AG09309 (cell line): ENCODE data around the gene CFAP54.
A peak's percentile ranks its signal among the peaks of the same experiment; 100 is the strongest.

Experiments used
- DNase-seq: peaks from one replicate; pipeline ENCODE4 v3.0.0-alpha.2; 2010; ENCODE audit warnings: low read depth
- H3K4me3 ChIP-seq: 2 replicates; pipeline ENCODE4 v1.5.1; 2011; ENCODE audit warnings: mild to moderate bottlenecking, low read depth, low read length, moderate library complexity; ENCODE audit not compliant: control insufficient read depth
- CTCF ChIP-seq: IDR thresholded peaks from 2 replicates; pipeline ENCODE4 v1.5.1; 2011; ENCODE audit warnings: mild to moderate bottlenecking, low read depth, low read length, inconsistent platforms; ENCODE audit not compliant: insufficient read depth, control insufficient read depth; ENCODE audit errors: missing control alignments

CFAP54 gene

GRCh38 chr12:96897421-96897820, 408.0 kb downstream of the CFAP54 start:
- H3K4me3 ChIP-seq, result no peak overlapping the region
- no peak for DNase-seq
- no peak for TF ChIP-seq CTCF

- no peak for DNase-seq
- H3K4me3 ChIP-seq, result no peak overlapping the region
- no peak for TF ChIP-seq CTCF
Measured at GRCh38 chr12:96901175-96901574, 411.8 kb downstream of the CFAP54 start.

- H3K4me3 ChIP-seq, result no peak overlapping the region
- DNase-seq, result no peak
- no peak for TF ChIP-seq CTCF
Measured at GRCh38 chr12:96902076-96902475, 412.7 kb downstream of the CFAP54 start.

- DNase-seq, result no peak
- H3K4me3 ChIP-seq, result peak overlapping the region; percentile 71
- TF ChIP-seq CTCF, result no peak
Measured at GRCh38 chr12:96906498-96906848, 417.1 kb downstream of the CFAP54 start.

- H3K4me3 ChIP-seq, result peak within 1 kb of the TSS; percentile 71
- no peak for DNase-seq
- TF ChIP-seq CTCF, result no peak
Measured at GRCh38 chr12:96906849-96907670, 417.7 kb downstream of the CFAP54 start, which contains the start of gene NEDD1. NEDD1 (plus strand) TSS chr12:96907257; CDS start chr12:96909760, 2,503 bp downstream.

- no peak for DNase-seq
- TF ChIP-seq CTCF, result no peak
- peak overlapping the region; percentile 71 for H3K4me3 ChIP-seq
Measured at GRCh38 chr12:96907671-96908422, 418.5 kb downstream of the CFAP54 start.
